ENCODE data around the gene AGBL1. TPM values are rescaled to one million over a fixed set of nuclear protein-coding genes. Genes with fewer than 3 reads are reported as not detected.

Gene AGBL1
- total and polyA plus RNA-seq, 2 experiments from 2014 or later: 0.03 TPM; not detected in 1

GRCh38 chr15:86399041-86399954 is 319.6 kb downstream of the AGBL1 start:
- DNase-seq (ENCODE audit: low spot score) (no peak), ATAC-seq (no peak)
- no peak for TF ChIP-seq STAT1 (IDR thresholded peaks at IDR 0.05; ENCODE audit: unreplicated experiment)
- no peak for TF ChIP-seq JUNB (IDR thresholded peaks at IDR 0.05; ENCODE audit: unreplicated experiment)
- no peak for TF ChIP-seq EZH2phosphoT487 (IDR thresholded peaks at IDR 0.05; ENCODE audit: unreplicated experiment)
- TF ChIP-seq ETS1 (IDR thresholded peaks at IDR 0.05): no peak
- TF ChIP-seq ZNF331 (CRISPR knock-in tag; IDR thresholded peaks at IDR 0.05; ENCODE audit: low read depth): no peak
- TF ChIP-seq ZNF114 (CRISPR knock-in tag; IDR thresholded peaks at IDR 0.05): no peak
- Mint-ChIP-seq H3K4me3 (no peak overlapping the region), H3K9me3 (no peaks in the 10 kb centered on the region), H3K27ac (no peak overlapping the region), H3K36me3 (ENCODE audit: low read depth) (no peaks in the 10 kb centered on the region), H3K27me3 (ENCODE audit: insufficient read depth, low read depth, poor library complexity) (no peaks in the 10 kb centered on the region), H3K4me1 (no peaks in the 10 kb centered on the region)
- Histone ChIP-seq H2AFZ (no peak overlapping the region), H3K4me2 (no peak overlapping the region), H3K79me2 (replicated peaks; ENCODE audit: insufficient read depth) (no peaks in the 10 kb centered on the region), H3K27ac (ENCODE audit: low read depth) (no peak overlapping the region), H3K4me3 (no peak overlapping the region), H3K36me3 (ENCODE audit: insufficient read depth) (no peaks in the 10 kb centered on the region), H3F3A (replicated peaks; ENCODE audit: low read depth) (no peaks in the 10 kb centered on the region), H3K27me3 (ENCODE audit: insufficient read depth) (no peaks in the 10 kb centered on the region), H3K4me1 (ENCODE audit: insufficient read depth) (no peaks in the 10 kb centered on the region), H4K20me1 (replicated peaks; ENCODE audit: insufficient read depth) (no peaks in the 10 kb centered on the region), H3K9me2 (ENCODE audit: insufficient read depth) (peaks cover 7% of the 10 kb centered on the region; the same call in 1 of the 2 replicates)

- no peak overlapping the region for H3K27ac Mint-ChIP-seq
- TF ChIP-seq REST (IDR thresholded peaks at IDR 0.05; ENCODE audit: unreplicated experiment) (no peak), NANOG (IDR thresholded peaks at IDR 0.05; ENCODE audit: borderline replicate concordance) (no peak), ZNF114 (CRISPR knock-in tag; IDR thresholded peaks at IDR 0.05) (no peak), ETS1 (IDR thresholded peaks at IDR 0.05) (no peak), ZNF331 (CRISPR knock-in tag; IDR thresholded peaks at IDR 0.05; ENCODE audit: low read depth) (no peak), EZH2 (IDR thresholded peaks at IDR 0.05; ENCODE audit: low read depth, unreplicated experiment) (no peak), EZH2phosphoT487 (IDR thresholded peaks at IDR 0.05; ENCODE audit: unreplicated experiment) (no peak), POLR2AphosphoS5 (IDR thresholded peaks at IDR 0.05; ENCODE audit: low read depth) (no peak)
Measured at GRCh38 chr15:86403221-86403620, 323.6 kb downstream of the AGBL1 start.

More at GRCh38 chr15:86403221-86403620, 323.6 kb downstream of the AGBL1 start:
- no peaks in the 10 kb centered on the region for H3K27me3 Mint-ChIP-seq (ENCODE audit: insufficient read depth, low read depth, poor library complexity)
- Histone ChIP-seq H3K4me3 (no peak overlapping the region), H3F3A (replicated peaks; ENCODE audit: low read depth) (no peaks in the 10 kb centered on the region), H3K27ac (ENCODE audit: low read depth) (no peak overlapping the region), H3K4me2 (no peak overlapping the region), H3K27me3 (ENCODE audit: insufficient read depth) (no peaks in the 10 kb centered on the region), H3K9me2 (ENCODE audit: insufficient read depth) (peaks cover 7% of the 10 kb centered on the region; the same call in 1 of the 2 replicates), H3K4me1 (ENCODE audit: insufficient read depth) (peaks cover 19% of the 10 kb centered on the region), H4K20me1 (replicated peaks; ENCODE audit: insufficient read depth) (no peaks in the 10 kb centered on the region), H3K79me2 (replicated peaks; ENCODE audit: insufficient read depth) (no peaks in the 10 kb centered on the region), H2AFZ (no peak overlapping the region), H3K36me3 (ENCODE audit: insufficient read depth) (no peaks in the 10 kb centered on the region)
- H3K4me1 Mint-ChIP-seq: peaks cover 13% of the 10 kb centered on the region; the same call in 2 of the 3 replicates
- H3K9me3 Mint-ChIP-seq: no peaks in the 10 kb centered on the region
- ATAC-seq (no peak), DNase-seq (ENCODE audit: low spot score) (no peak)
- no peaks in the 10 kb centered on the region for H3K36me3 Mint-ChIP-seq (ENCODE audit: low read depth)
- H3K4me3 Mint-ChIP-seq: no peak overlapping the region

Measured in GM23338 (cell line).